A549 treated with AZD2906 at 1 μM for 4 hours (cell line): ENCODE data around the gene SLITRK1. TPM values are rescaled to one million over a fixed set of nuclear protein-coding genes. Genes with fewer than 3 reads are reported as not detected.

ENCODE experiments used
- total RNA-seq: library from RNA; stranded (reverse); fragments of 200-300 nt; extraction: Qiagen RNA extraction; gene quantifications from 5 replicates; pipeline ENCODE4 v1.2.3, GENCODE V29; 2022

Gene SLITRK1, protein sequence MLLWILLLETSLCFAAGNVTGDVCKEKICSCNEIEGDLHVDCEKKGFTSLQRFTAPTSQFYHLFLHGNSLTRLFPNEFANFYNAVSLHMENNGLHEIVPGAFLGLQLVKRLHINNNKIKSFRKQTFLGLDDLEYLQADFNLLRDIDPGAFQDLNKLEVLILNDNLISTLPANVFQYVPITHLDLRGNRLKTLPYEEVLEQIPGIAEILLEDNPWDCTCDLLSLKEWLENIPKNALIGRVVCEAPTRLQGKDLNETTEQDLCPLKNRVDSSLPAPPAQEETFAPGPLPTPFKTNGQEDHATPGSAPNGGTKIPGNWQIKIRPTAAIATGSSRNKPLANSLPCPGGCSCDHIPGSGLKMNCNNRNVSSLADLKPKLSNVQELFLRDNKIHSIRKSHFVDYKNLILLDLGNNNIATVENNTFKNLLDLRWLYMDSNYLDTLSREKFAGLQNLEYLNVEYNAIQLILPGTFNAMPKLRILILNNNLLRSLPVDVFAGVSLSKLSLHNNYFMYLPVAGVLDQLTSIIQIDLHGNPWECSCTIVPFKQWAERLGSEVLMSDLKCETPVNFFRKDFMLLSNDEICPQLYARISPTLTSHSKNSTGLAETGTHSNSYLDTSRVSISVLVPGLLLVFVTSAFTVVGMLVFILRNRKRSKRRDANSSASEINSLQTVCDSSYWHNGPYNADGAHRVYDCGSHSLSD
- not detected in 5 replicates for total RNA-seq

DNA sequence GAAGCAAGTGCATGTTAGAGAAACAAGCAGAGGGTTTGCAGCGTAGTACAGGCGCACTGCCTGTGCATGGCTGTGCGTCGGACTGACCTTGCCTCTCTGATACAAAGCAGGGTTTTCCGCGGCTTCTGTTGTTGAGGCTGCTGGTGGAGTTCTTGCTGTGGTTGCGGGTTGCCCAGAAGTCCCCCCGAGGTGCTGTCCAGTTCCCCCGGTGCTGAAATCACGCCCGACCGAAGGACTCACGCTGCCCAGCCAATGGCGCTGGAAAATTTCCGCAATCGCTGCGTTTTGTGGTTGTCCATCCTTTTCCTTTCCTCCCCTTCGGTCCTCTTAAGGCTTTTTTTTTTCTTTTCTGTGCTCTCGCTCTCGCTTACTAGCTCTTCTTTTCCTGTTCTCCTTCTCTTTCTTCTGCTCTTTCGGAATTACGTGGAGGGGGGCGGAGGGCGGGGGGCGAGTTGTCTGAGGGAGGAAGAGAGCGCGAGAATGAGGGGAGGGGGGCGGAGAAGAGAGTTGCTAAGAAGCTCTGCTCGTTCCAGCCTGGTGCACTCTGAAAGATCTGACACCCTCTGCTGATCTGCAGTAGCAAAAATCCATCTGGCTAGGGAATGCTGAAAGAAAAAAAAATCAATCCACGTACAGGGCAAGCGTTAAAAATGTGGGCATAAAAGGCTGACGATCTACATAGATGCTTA lies at the start of gene SLITRK1:
SLITRK1 (minus strand) TSS at position 558 of the 689 bp plus-strand sequence. CDS start 967 bp downstream, outside the sequence.

